NCI-H526 (cell line): Measurements from ENCODE around the gene ICA1L.
"Not testable (repeated sequence)": the region's sequence is repeated elsewhere in the genome, so short reads cannot be mapped to it uniquely, and the experiment has no call there.

Source experiments
- DNase-seq, 2 experiments: peaks; one replicate each; lab custom pipeline; 2025; lab: John Stamatoyannopoulos, UW

ICA1L gene

GRCh38 chr2:202871300-202872141 is at the start of gene ICA1L:
Gene ICA1L, minus strand, starts transcription at chr2:202871766. Its CDS starts 42,757 bp downstream, at chr2:202829009.
- peak; percentile 67 to 91 for DNase-seq

GRCh38 chr2:202918860-202919259 is 47.3 kb upstream of the ICA1L start:
- no peak for DNase-seq

- not testable (repeated sequence) for DNase-seq
These were observed 41.0 kb upstream of the ICA1L start for GRCh38 chr2:202912342-202913201.

GRCh38 chr2:202911512-202912341 is 40.2 kb upstream of the ICA1L start, which contains the start of the genes CARF and WDR12:
Gene CARF, plus strand, starts transcription at chr2:202912275. Its CDS starts 29,628 bp downstream, at chr2:202941903.
Gene WDR12, minus strand, starts transcription at chr2:202911673. Its CDS starts 197 bp downstream, at chr2:202911476.
- DNase-seq: peak; percentile 96 to 97

- DNase-seq: no peak
These were observed 39.6 kb upstream of the ICA1L start for GRCh38 chr2:202911203-202911511.

GRCh38 chr2:202910698-202911097 is 39.1 kb upstream of the ICA1L start:
- DNase-seq: no peak

GRCh38 chr2:202910250-202910649 is 38.7 kb upstream of the ICA1L start:
- not testable (repeated sequence) for DNase-seq

GRCh38 chr2:202909394-202910192 is 38.0 kb upstream of the ICA1L start:
- no peak for DNase-seq

GRCh38 chr2:202908186-202908585 is 36.6 kb upstream of the ICA1L start:
- no peak for DNase-seq

GRCh38 chr2:202905507-202905906 is 33.9 kb upstream of the ICA1L start:
- DNase-seq: not testable (repeated sequence)

GRCh38 chr2:202885190-202885589 is 13.6 kb upstream of the ICA1L start:
- DNase-seq: no peak

- DNase-seq: no peak
These were observed 12.6 kb upstream of the ICA1L start for GRCh38 chr2:202883987-202884675.

GRCh38 chr2:202881570-202881969 is 10.0 kb upstream of the ICA1L start:
- no peak for DNase-seq

GRCh38 chr2:202877699-202878098 is 6.1 kb upstream of the ICA1L start:
- DNase-seq: no peak

GRCh38 chr2:202870431-202871299 is 901 bp downstream of the ICA1L start:
- DNase-seq: peak; percentile 94 to 96

- DNase-seq: no peak
These were observed 9.6 kb downstream of the ICA1L start for GRCh38 chr2:202861987-202862386.

GRCh38 chr2:202858601-202859000 is 13.0 kb downstream of the ICA1L start:
- DNase-seq: no peak

- DNase-seq: not testable (repeated sequence)
These were observed 22.2 kb downstream of the ICA1L start for GRCh38 chr2:202849343-202849742.

- DNase-seq: no peak
These were observed 22.8 kb downstream of the ICA1L start for GRCh38 chr2:202848813-202849212.
